MM.1S (cell line): Measurements from ENCODE around the gene TMTC1.

Experiments
- EZH2 ChIP-seq: fragments of 300-600 bp; sonication (generic); optimal IDR thresholded peaks from 2 replicates; pipeline ENCODE3; 2017; ENCODE audit warnings: low read depth, mild to moderate bottlenecking, antibody characterized with exemption, low read length, mixed read lengths
- TF ChIP-seq, protein P1 (sequence below): fragments of 300-600 bp; sonication (generic); IDR thresholded peaks from 2 replicates; pipeline ENCODE4 v1.5.1; 2016; ENCODE audit warnings: antibody characterized with exemption, low read length, mixed read lengths

DNA sequence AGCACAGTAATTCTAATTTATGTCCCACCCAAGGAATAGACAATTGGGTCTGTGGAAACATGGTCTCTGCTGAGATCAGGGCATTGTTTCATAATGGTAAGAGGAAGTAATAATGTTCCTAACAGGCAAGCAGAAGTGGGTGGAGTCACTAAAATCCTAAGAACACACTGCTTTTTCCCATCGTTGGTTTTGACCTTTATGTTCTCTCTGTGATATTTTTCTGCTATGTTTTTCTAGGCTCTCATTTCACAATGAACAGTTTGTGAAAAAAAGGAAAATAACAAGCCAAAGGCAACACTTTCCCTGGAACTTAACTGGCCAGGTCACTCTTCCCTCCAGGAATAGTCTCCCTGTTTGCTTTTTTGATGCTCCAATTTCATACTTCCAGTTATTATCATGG, 205.7 kb downstream of the TMTC1 start:
- TF ChIP-seq EZH2 = no peak
- TF ChIP-seq, protein P1, sequence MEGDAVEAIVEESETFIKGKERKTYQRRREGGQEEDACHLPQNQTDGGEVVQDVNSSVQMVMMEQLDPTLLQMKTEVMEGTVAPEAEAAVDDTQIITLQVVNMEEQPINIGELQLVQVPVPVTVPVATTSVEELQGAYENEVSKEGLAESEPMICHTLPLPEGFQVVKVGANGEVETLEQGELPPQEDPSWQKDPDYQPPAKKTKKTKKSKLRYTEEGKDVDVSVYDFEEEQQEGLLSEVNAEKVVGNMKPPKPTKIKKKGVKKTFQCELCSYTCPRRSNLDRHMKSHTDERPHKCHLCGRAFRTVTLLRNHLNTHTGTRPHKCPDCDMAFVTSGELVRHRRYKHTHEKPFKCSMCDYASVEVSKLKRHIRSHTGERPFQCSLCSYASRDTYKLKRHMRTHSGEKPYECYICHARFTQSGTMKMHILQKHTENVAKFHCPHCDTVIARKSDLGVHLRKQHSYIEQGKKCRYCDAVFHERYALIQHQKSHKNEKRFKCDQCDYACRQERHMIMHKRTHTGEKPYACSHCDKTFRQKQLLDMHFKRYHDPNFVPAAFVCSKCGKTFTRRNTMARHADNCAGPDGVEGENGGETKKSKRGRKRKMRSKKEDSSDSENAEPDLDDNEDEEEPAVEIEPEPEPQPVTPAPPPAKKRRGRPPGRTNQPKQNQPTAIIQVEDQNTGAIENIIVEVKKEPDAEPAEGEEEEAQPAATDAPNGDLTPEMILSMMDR = no peak
